B cell (primary cell): ENCODE results near the gene GPC5. TPM values are rescaled to one million over a fixed set of nuclear protein-coding genes. Genes with fewer than 3 reads are reported as not detected.

Experiments used
- ATAC-seq: fragments of 200-7000 bp; cut with Tn5 transposase; one replicate; pipeline ENCODE4 v1.10.0; 2021; ENCODE audit warnings: low read depth, mild to moderate bottlenecking, moderate number of reproducible peaks, moderate library complexity
- CTCF ChIA-PET: fragments of 350-600 bp; sonication (Branson Sonifier 250); formaldehyde crosslinking; loops from one replicate; lab custom pipeline; 2021; ENCODE audit warnings: antibody characterized with exemption, inconsistent platforms; lab: Charles Lee
- POLR2A ChIA-PET: fragments of 350-600 bp; sonication (Branson Sonifier 250); formaldehyde crosslinking; loops from one replicate; lab custom pipeline; 2021; ENCODE audit warnings: antibody characterized with exemption; lab: Charles Lee
- DNase-seq: peaks from one replicate; pipeline ENCODE4 v3.0.0; 2013
- H2AFZ ChIP-seq: 2 replicates; pipeline ENCODE4 v1.6.1; 2012; ENCODE audit warnings: mild to moderate bottlenecking, low read depth, low read length; ENCODE audit not compliant: insufficient read depth, poor library complexity, severe bottlenecking
- H3K27ac ChIP-seq, 2 donors: 1 replicate in 1 of 2; 2 replicates in 1 of 2; pipeline ENCODE4 v1.5.1; 2012 to 2013; ENCODE audit warnings: low read length in 2 of 2, mild to moderate bottlenecking in 2 of 2, moderate library complexity in 1 of 2
- H3K27me3 ChIP-seq, 4 experiments: fragments of 200-600 bp in 1 of 4; sonication (generic) in 1 of 4; replicated peaks in 1 of 4; 1 replicate in 2 of 4; 2 replicates in 2 of 4; pipeline versions ENCODE4 v1.6.1 to v1.7.0; 2013 to 2016; ENCODE audit warnings: low read length in 3 of 4, mild to moderate bottlenecking in 2 of 4, mixed read lengths in 1 of 4, moderate library complexity in 1 of 4; ENCODE audit not compliant: insufficient read depth in 4 of 4, control insufficient read depth in 3 of 4; ENCODE audit errors: control extremely low read depth in 1 of 4
- H3K36me3 ChIP-seq, 2 experiments: replicated peaks in 1 of 2; 1 replicate in 1 of 2; 2 replicates in 1 of 2; pipeline versions ENCODE4 v1.6.1 to v1.7.1; 2013; ENCODE audit warnings: low read length in 1 of 2; ENCODE audit not compliant: insufficient read depth in 2 of 2, control insufficient read depth in 1 of 2; ENCODE audit errors: control extremely low read depth in 1 of 2, extremely low read depth in 1 of 2
- H3K4me1 ChIP-seq, 2 donors: fragments of 200-600 bp in 1 of 2; sonication (generic) in 1 of 2; 1 replicate in 1 of 2; 2 replicates in 1 of 2; pipeline versions ENCODE4 v1.5.1 to v1.6.1; 2013 to 2017; ENCODE audit warnings: low read length in 2 of 2; ENCODE audit not compliant: control insufficient read depth in 2 of 2, insufficient read depth in 2 of 2
- H3K4me2 ChIP-seq: replicated peaks from 2 replicates; pipeline ENCODE3; 2012; ENCODE audit warnings: mild to moderate bottlenecking, low read depth, low read length; ENCODE audit not compliant: poor library complexity, severe bottlenecking
- H3K4me3 ChIP-seq, 5 experiments: fragments of 200-600 bp in 1 of 5; sonication (generic) in 1 of 5; 1 replicate in 3 of 5; 2 replicates in 2 of 5; pipeline versions ENCODE4 v1.5.1 to v1.7.0; 2011 to 2016; ENCODE audit warnings: low read length in 4 of 5, mild to moderate bottlenecking in 4 of 5, low read depth in 2 of 5, control low read depth in 1 of 5, moderate library complexity in 1 of 5; ENCODE audit not compliant: insufficient read depth in 1 of 5; ENCODE audit errors: control extremely low read depth in 1 of 5, extremely low read depth in 1 of 5
- H3K79me2 ChIP-seq: fragments of 200-600 bp; sonication (generic); one replicate; pipeline ENCODE4 v1.6.0; 2016; ENCODE audit warnings: low read length; ENCODE audit not compliant: control insufficient read depth, insufficient read depth
- H3K9ac ChIP-seq: fragments of 200-600 bp; sonication (generic); 2 replicates; pipeline ENCODE4 v1.6.1; 2017; ENCODE audit warnings: mild to moderate bottlenecking, low read length, moderate library complexity
- H3K9me3 ChIP-seq, 3 donors: one replicate each; pipeline versions ENCODE4 v1.6.1 to v1.7.1; 2013; ENCODE audit warnings: low read length in 2 of 3; ENCODE audit not compliant: control insufficient read depth in 2 of 3, insufficient read depth in 1 of 3; ENCODE audit errors: control extremely low read depth in 1 of 3
- H4K20me1 ChIP-seq: 2 replicates; pipeline ENCODE4 v1.6.0; 2012; ENCODE audit warnings: mild to moderate bottlenecking, low read length; ENCODE audit not compliant: insufficient read depth, control insufficient read depth, poor library complexity, severe bottlenecking
- H3K27ac Mint-ChIP-seq: one replicate; pipeline ENCODE4 v1.8.0; 2021; ENCODE audit warnings: mixed read lengths
- H3K27me3 Mint-ChIP-seq: one replicate; pipeline ENCODE4 v1.8.0; 2021; ENCODE audit warnings: mixed read lengths
- H3K4me1 Mint-ChIP-seq: one replicate; pipeline ENCODE4 v1.8.0; 2021; ENCODE audit warnings: mixed read lengths
- H3K4me3 Mint-ChIP-seq: one replicate; pipeline ENCODE4 v1.8.0; 2021; ENCODE audit warnings: mixed read lengths
- H3K9me3 Mint-ChIP-seq: one replicate; pipeline ENCODE4 v1.8.0; 2022; ENCODE audit warnings: mixed read lengths; ENCODE audit not compliant: insufficient read depth
- CTCF ChIP-seq: fragments of 200-600 bp; IDR thresholded peaks from one replicate; pipeline ENCODE4 v1.8.0; 2022; ENCODE audit warnings: antibody characterized with exemption, mild to moderate bottlenecking
- EZH2 ChIP-seq: IDR thresholded peaks from 2 replicates; pipeline ENCODE4 v1.6.1; 2012; ENCODE audit warnings: borderline replicate concordance, low read depth, mild to moderate bottlenecking, moderate library complexity, low read length; ENCODE audit not compliant: insufficient read depth, poor library complexity, severe bottlenecking
- WGBS: methylation state at CpG from one replicate; pipeline ENCODE4 v1.1.5; 2013; ENCODE audit warnings: missing lambda C conversion rate; ENCODE audit not compliant: insufficient coverage; 5-methylcytosine and 5-hydroxymethylcytosine counted together
- intact Hi-C: fragments of 100-400 bp; cut with micrococcal nuclease; formaldehyde crosslinking; loops from one replicate; pipeline ENCODE4 v1.10.0; 2022
- polyA plus RNA-seq: library from polyadenylated mRNA; depleted of rRNA; stranded (reverse); fragments of >200 nt; gene quantifications from 2 replicates; pipeline ENCODE4 v1.2.3, GENCODE V29; 2012
- total RNA-seq, 2 donors: library from RNA; stranded (reverse); fragments of 120-200 nt in 1 of 2; gene quantifications; 1 replicate in 1 of 2; 2 replicates in 1 of 2; pipeline versions ENCODE4 v1.2.3 to v1.2.4, GENCODE V29; 2013 to 2022

The GPC5 gene
- total and polyA plus RNA-seq, 2 donors (not counting 1 experiment from before 2014, with no cell fraction given): 0.15 to 0.30 TPM

GRCh38 chr13:92574499-92574898 is 1176.1 kb downstream of the GPC5 start:
- no peak overlapping the region for H3K4me3 Mint-ChIP-seq
- WGBS: no CpG with 5 or more reads among the region's 1 CpG
- Histone ChIP-seq H3K79me2 (no peaks in the 10 kb centered on the region), H4K20me1 (no peaks in the 10 kb centered on the region), H3K4me2 (no peak overlapping the region), H3K4me3 (no peak overlapping the region), H3K4me1 (no peaks in the 10 kb centered on the region), H3K36me3 (no peaks in the 10 kb centered on the region), H3K27me3 (no peaks in the 10 kb centered on the region), H3K9me3 (peaks cover 0 to 5% (median 2%) of the 10 kb centered on the region in 3 donors), H3K9ac (no peak overlapping the region), H2AFZ (no peak overlapping the region), H3K27ac (no peak overlapping the region)
- H3K4me1 Mint-ChIP-seq: no peaks in the 10 kb centered on the region
- no peaks in the 10 kb centered on the region for H3K27me3 Mint-ChIP-seq
- H3K9me3 Mint-ChIP-seq: no peaks in the 10 kb centered on the region
- no peak for DNase-seq
- intact Hi-C loops: no loop called here
- H3K27ac Mint-ChIP-seq: no peak overlapping the region
- ATAC-seq: no peak
- CTCF ChIA-PET: no interaction called here
- POLR2A ChIA-PET: no interaction called here
- TF ChIP-seq CTCF: no peak
- no peak for TF ChIP-seq EZH2

- peaks cover 0 to 5% (median 2%) of the 10 kb centered on the region in 3 donors for H3K9me3 ChIP-seq
- H2AFZ ChIP-seq: no peak overlapping the region
- H3K4me2 ChIP-seq: no peak overlapping the region
- H3K36me3 ChIP-seq: no peaks in the 10 kb centered on the region
- ATAC-seq (no peak), DNase-seq (no peak)
- intact Hi-C loops: no loop called here
- H3K4me3 ChIP-seq: no peak overlapping the region
- no peaks in the 10 kb centered on the region for H4K20me1 ChIP-seq
- no peak overlapping the region for H3K27ac Mint-ChIP-seq
- TF ChIP-seq CTCF (no peak), EZH2 (no peak)
- CTCF ChIA-PET: no interaction called here
- POLR2A ChIA-PET: no interaction called here
- no peak overlapping the region for H3K4me3 Mint-ChIP-seq
- H3K27me3 ChIP-seq: no peaks in the 10 kb centered on the region
- H3K4me1 Mint-ChIP-seq: no peaks in the 10 kb centered on the region
- no peaks in the 10 kb centered on the region for H3K27me3 Mint-ChIP-seq
- H3K9me3 Mint-ChIP-seq: no peaks in the 10 kb centered on the region
- H3K79me2 ChIP-seq: no peaks in the 10 kb centered on the region
- H3K27ac ChIP-seq: no peak overlapping the region
- H3K4me1 ChIP-seq: no peaks in the 10 kb centered on the region
- H3K9ac ChIP-seq: no peak overlapping the region
- WGBS: no CpG with 5 or more reads among the region's 2 CpGs
Measured at GRCh38 chr13:92575777-92576176, 1177.4 kb downstream of the GPC5 start.
